PC-3 (cell line): Measurements from ENCODE around the gene ATP8A2.

Experiments used
- EZH2 ChIP-seq: fragments of 300-600 bp; sonication (generic); IDR thresholded peaks from one replicate; pipeline ENCODE4 v1.6.1; 2017; ENCODE audit warnings: antibody characterized with exemption, mild to moderate bottlenecking, low read length; ENCODE audit not compliant: unreplicated experiment
- TF ChIP-seq, protein P1 (sequence below): fragments of 300-600 bp; sonication (generic); conservative IDR thresholded peaks from 2 replicates; pipeline ENCODE4 v1.5.1; 2017; ENCODE audit warnings: antibody characterized with exemption, low read depth, mild to moderate bottlenecking, low read length

DNA sequence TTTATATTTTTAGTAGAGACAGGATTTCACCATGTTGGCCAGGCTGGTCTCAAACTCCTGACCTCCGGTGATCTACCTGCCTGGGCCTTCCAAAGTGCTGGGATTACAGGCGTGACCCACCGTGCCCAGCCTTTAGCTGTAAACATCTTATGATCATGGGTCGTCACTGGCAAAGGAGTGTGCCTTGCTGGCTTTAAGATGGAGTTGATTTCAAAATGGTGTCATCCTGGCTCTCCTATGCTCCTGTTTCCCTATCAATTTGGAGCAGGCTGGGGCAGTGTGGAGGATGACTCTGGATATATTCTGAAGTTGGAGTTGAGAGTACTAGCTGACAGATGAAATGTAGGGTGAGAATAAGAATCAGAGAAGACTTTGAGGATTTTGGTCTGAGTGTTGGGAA is 18.4 kb upstream of the ATP8A2 start:
- TF ChIP-seq, protein P1, sequence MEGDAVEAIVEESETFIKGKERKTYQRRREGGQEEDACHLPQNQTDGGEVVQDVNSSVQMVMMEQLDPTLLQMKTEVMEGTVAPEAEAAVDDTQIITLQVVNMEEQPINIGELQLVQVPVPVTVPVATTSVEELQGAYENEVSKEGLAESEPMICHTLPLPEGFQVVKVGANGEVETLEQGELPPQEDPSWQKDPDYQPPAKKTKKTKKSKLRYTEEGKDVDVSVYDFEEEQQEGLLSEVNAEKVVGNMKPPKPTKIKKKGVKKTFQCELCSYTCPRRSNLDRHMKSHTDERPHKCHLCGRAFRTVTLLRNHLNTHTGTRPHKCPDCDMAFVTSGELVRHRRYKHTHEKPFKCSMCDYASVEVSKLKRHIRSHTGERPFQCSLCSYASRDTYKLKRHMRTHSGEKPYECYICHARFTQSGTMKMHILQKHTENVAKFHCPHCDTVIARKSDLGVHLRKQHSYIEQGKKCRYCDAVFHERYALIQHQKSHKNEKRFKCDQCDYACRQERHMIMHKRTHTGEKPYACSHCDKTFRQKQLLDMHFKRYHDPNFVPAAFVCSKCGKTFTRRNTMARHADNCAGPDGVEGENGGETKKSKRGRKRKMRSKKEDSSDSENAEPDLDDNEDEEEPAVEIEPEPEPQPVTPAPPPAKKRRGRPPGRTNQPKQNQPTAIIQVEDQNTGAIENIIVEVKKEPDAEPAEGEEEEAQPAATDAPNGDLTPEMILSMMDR, result no peak
- no peak for TF ChIP-seq EZH2
